ENCODE data around the gene ADAM19.
A peak's percentile ranks its signal among the peaks of the same experiment; 100 is the strongest.

Gene ADAM19

GRCh38 chr5:157463621-157464518, 111.7 kb downstream of the ADAM19 start:
- peaks cover 22% of the 10 kb centered on the region for H3K36me3 Mint-ChIP-seq
- H3K9me3 Mint-ChIP-seq: no peaks in the 10 kb centered on the region
- no peak for ATAC-seq (ENCODE audit: low read depth)
- H3K27me3 Mint-ChIP-seq: no peaks in the 10 kb centered on the region
- peak overlapping the region; percentile 17 for H3K27ac Mint-ChIP-seq
- H3K4me1 Mint-ChIP-seq: peaks cover 48% of the 10 kb centered on the region
- DNase-seq (ENCODE audit: low spot score in 2 of 2): no peak
- peak overlapping the region; percentile 4 for H3K4me3 Mint-ChIP-seq

GRCh38 chr5:157463081-157463480, 112.5 kb downstream of the ADAM19 start:
- DNase-seq (ENCODE audit: low spot score in 2 of 2) (no peak), ATAC-seq (ENCODE audit: low read depth) (no peak)
- H3K4me1 Mint-ChIP-seq: peaks cover 54% of the 10 kb centered on the region
- no peaks in the 10 kb centered on the region for H3K9me3 Mint-ChIP-seq
- peaks cover 22% of the 10 kb centered on the region for H3K36me3 Mint-ChIP-seq
- H3K4me3 Mint-ChIP-seq: no peak overlapping the region
- no peaks in the 10 kb centered on the region for H3K27me3 Mint-ChIP-seq
- H3K27ac Mint-ChIP-seq: peak overlapping the region; percentile 78

- peaks cover 55% of the 10 kb centered on the region for H3K4me1 Mint-ChIP-seq
- no peaks in the 10 kb centered on the region for H3K9me3 Mint-ChIP-seq
- DNase-seq (ENCODE audit: low spot score in 2 of 2) (no peak), ATAC-seq (ENCODE audit: low read depth) (no peak)
- peak overlapping the region; percentile 88 for H3K27ac Mint-ChIP-seq
- peak overlapping the region; percentile 90 for H3K4me3 Mint-ChIP-seq
- peaks cover 16% of the 10 kb centered on the region for H3K36me3 Mint-ChIP-seq
- H3K27me3 Mint-ChIP-seq: no peaks in the 10 kb centered on the region
These were observed 114.4 kb downstream of the ADAM19 start for GRCh38 chr5:157460921-157461792.

- Mint-ChIP-seq H3K4me3 (peak within 1 kb of the TSS; percentile 90), H3K27me3 (no peaks in the 10 kb centered on the region), H3K36me3 (peaks cover 6% of the 10 kb centered on the region), H3K9me3 (no peaks in the 10 kb centered on the region), H3K27ac (peak within 1 kb of the TSS; percentile 88), H3K4me1 (peaks cover 54% of the 10 kb centered on the region)
- ATAC-seq (ENCODE audit: low read depth) (peak; percentile 53), DNase-seq (ENCODE audit: low spot score in 2 of 2) (peak; percentile 32 to 33)
These were observed 115.6 kb downstream of the ADAM19 start, which contains the start of gene NIPAL4 for GRCh38 chr5:157459715-157460599. NIPAL4 (plus strand) TSS chr5:157460213; CDS start chr5:157460321, 108 bp downstream.

- ATAC-seq (ENCODE audit: low read depth) (no peak), DNase-seq (ENCODE audit: low spot score in 2 of 2) (no peak)
- H3K4me1 Mint-ChIP-seq: peaks cover 46% of the 10 kb centered on the region
- peaks cover 2% of the 10 kb centered on the region for H3K36me3 Mint-ChIP-seq
- no peaks in the 10 kb centered on the region for H3K9me3 Mint-ChIP-seq
- H3K4me3 Mint-ChIP-seq: no peak overlapping the region
- peak overlapping the region; percentile 88 for H3K27ac Mint-ChIP-seq
- H3K27me3 Mint-ChIP-seq: no peaks in the 10 kb centered on the region
These were observed 116.7 kb downstream of the ADAM19 start for GRCh38 chr5:157458835-157459234.

GRCh38 chr5:157457391-157457790, 118.2 kb downstream of the ADAM19 start:
- Mint-ChIP-seq H3K4me1 (peaks cover 41% of the 10 kb centered on the region), H3K36me3 (no peaks in the 10 kb centered on the region), H3K9me3 (no peaks in the 10 kb centered on the region), H3K4me3 (no peak overlapping the region), H3K27me3 (no peaks in the 10 kb centered on the region), H3K27ac (no peak overlapping the region)
- DNase-seq (ENCODE audit: low spot score in 2 of 2) (no peak), ATAC-seq (ENCODE audit: low read depth) (no peak)

GRCh38 chr5:157456301-157456700, 119.3 kb downstream of the ADAM19 start:
- H3K4me1 Mint-ChIP-seq: peaks cover 35% of the 10 kb centered on the region

GRCh38 chr5:157455057-157455456, 120.5 kb downstream of the ADAM19 start:
- no peaks in the 10 kb centered on the region for H3K27me3 Mint-ChIP-seq
- no peak for ATAC-seq (ENCODE audit: low read depth)

More at GRCh38 chr5:157456301-157456700, 119.3 kb downstream of the ADAM19 start:
- H3K36me3 Mint-ChIP-seq: no peaks in the 10 kb centered on the region
- no peak for ATAC-seq (ENCODE audit: low read depth)
- no peaks in the 10 kb centered on the region for H3K27me3 Mint-ChIP-seq
- H3K9me3 Mint-ChIP-seq: no peaks in the 10 kb centered on the region
- no peak overlapping the region for H3K27ac Mint-ChIP-seq
- no peak overlapping the region for H3K4me3 Mint-ChIP-seq
- no peak for DNase-seq (ENCODE audit: low spot score in 2 of 2)

GRCh38 chr5:157454273-157454672, 121.3 kb downstream of the ADAM19 start:
- ATAC-seq (ENCODE audit: low read depth): no peak
- Mint-ChIP-seq H3K27ac (no peak overlapping the region), H3K27me3 (no peaks in the 10 kb centered on the region), H3K4me1 (peaks cover 24% of the 10 kb centered on the region), H3K36me3 (no peaks in the 10 kb centered on the region), H3K9me3 (no peaks in the 10 kb centered on the region), H3K4me3 (no peak overlapping the region)
- no peak for DNase-seq (ENCODE audit: low spot score in 2 of 2)

More at GRCh38 chr5:157455057-157455456, 120.5 kb downstream of the ADAM19 start:
- Mint-ChIP-seq H3K27ac (no peak overlapping the region), H3K36me3 (no peaks in the 10 kb centered on the region), H3K9me3 (no peaks in the 10 kb centered on the region), H3K4me3 (no peak overlapping the region), H3K4me1 (peaks cover 27% of the 10 kb centered on the region)
- DNase-seq (ENCODE audit: low spot score in 2 of 2): no peak

GRCh38 chr5:157451806-157452205, 123.8 kb downstream of the ADAM19 start:
- Mint-ChIP-seq H3K27ac (no peak overlapping the region), H3K36me3 (no peaks in the 10 kb centered on the region), H3K9me3 (no peaks in the 10 kb centered on the region), H3K4me3 (no peak overlapping the region), H3K4me1 (peaks cover 9% of the 10 kb centered on the region), H3K27me3 (no peaks in the 10 kb centered on the region)
- DNase-seq (ENCODE audit: low spot score in 2 of 2) (no peak), ATAC-seq (ENCODE audit: low read depth) (no peak)

GRCh38 chr5:157450024-157450423, 125.6 kb downstream of the ADAM19 start:
- H3K4me1 Mint-ChIP-seq: peaks cover 4% of the 10 kb centered on the region
- DNase-seq (ENCODE audit: low spot score in 2 of 2) (no peak), ATAC-seq (ENCODE audit: low read depth) (no peak)
- H3K27ac Mint-ChIP-seq: no peak overlapping the region
- no peak overlapping the region for H3K4me3 Mint-ChIP-seq
- no peaks in the 10 kb centered on the region for H3K36me3 Mint-ChIP-seq
- no peaks in the 10 kb centered on the region for H3K27me3 Mint-ChIP-seq
- no peaks in the 10 kb centered on the region for H3K9me3 Mint-ChIP-seq

GRCh38 chr5:157449011-157449723, 126.4 kb downstream of the ADAM19 start:
- ATAC-seq (ENCODE audit: low read depth) (no peak), DNase-seq (ENCODE audit: low spot score in 2 of 2) (no peak)
- Mint-ChIP-seq H3K27ac (no peak overlapping the region), H3K36me3 (no peaks in the 10 kb centered on the region), H3K9me3 (no peaks in the 10 kb centered on the region), H3K4me1 (peaks cover 3% of the 10 kb centered on the region), H3K4me3 (no peak overlapping the region), H3K27me3 (no peaks in the 10 kb centered on the region)

GRCh38 chr5:157447201-157447637, 128.4 kb downstream of the ADAM19 start:
- Mint-ChIP-seq H3K36me3 (no peaks in the 10 kb centered on the region), H3K4me1 (peaks cover 3% of the 10 kb centered on the region), H3K27me3 (no peaks in the 10 kb centered on the region), H3K9me3 (no peaks in the 10 kb centered on the region), H3K27ac (no peak overlapping the region), H3K4me3 (no peak overlapping the region)
- ATAC-seq (ENCODE audit: low read depth) (no peak), DNase-seq (ENCODE audit: low spot score in 2 of 2) (no peak)
